GM21737 (cell line): Measurements from ENCODE around the gene PRDM13.
"Not testable (repeated sequence)": the region's sequence is repeated elsewhere in the genome, so short reads cannot be mapped to it uniquely, and the experiment has no call there.

Source experiments
- ATAC-seq: cut with Tn5 transposase; IDR thresholded peaks from one replicate; pipeline ENCODE4 v1.9.1; 2021; ENCODE audit warnings: mild to moderate bottlenecking, moderate library complexity; ENCODE audit not compliant: unreplicated experiment

The PRDM13 gene

GRCh38 chr6:99622044-99622443, 15.4 kb downstream of the PRDM13 start:
- not testable (repeated sequence) for ATAC-seq

GRCh38 chr6:99629293-99629692, 22.7 kb downstream of the PRDM13 start:
- no peak for ATAC-seq

- no peak for ATAC-seq
These were observed 31.0 kb downstream of the PRDM13 start for GRCh38 chr6:99637629-99638028.

GRCh38 chr6:99638358-99638757, 31.7 kb downstream of the PRDM13 start:
- not testable (repeated sequence) for ATAC-seq

- ATAC-seq = no peak
These were observed 34.6 kb downstream of the PRDM13 start for GRCh38 chr6:99641270-99641669.

- no peak for ATAC-seq
These were observed 39.4 kb downstream of the PRDM13 start for GRCh38 chr6:99645986-99646385.

GRCh38 chr6:99650091-99650571, 43.5 kb downstream of the PRDM13 start:
- not testable (repeated sequence) for ATAC-seq

- no peak for ATAC-seq
These were observed 53.6 kb downstream of the PRDM13 start for GRCh38 chr6:99660206-99660605.

GRCh38 chr6:99661870-99662269, 55.2 kb downstream of the PRDM13 start:
- no peak for ATAC-seq

- no peak for ATAC-seq
These were observed 56.0 kb downstream of the PRDM13 start for GRCh38 chr6:99662616-99663015.
